ENCODE results near the gene DCAF8.

DNA sequence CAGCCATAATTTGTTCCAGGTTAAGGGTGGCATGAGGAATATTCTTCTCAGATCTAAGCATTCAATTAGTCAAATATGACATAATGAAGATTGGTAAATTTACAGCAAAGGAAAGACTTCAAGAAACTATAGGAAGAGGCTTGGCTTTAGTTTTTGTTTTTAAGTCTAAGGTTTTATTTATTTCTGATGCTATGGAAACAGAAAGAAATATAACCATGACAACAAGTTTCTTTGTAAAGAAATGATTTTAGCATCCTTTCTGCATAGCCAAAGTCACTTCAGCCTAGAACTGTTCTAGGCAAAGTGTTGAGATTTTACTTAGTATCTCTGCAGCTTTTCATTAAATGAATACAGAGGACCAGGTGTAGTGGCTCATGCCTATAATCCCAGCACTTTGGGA lies 29.4 kb downstream of the DCAF8 start:
- TF ChIP-seq, protein P1, sequence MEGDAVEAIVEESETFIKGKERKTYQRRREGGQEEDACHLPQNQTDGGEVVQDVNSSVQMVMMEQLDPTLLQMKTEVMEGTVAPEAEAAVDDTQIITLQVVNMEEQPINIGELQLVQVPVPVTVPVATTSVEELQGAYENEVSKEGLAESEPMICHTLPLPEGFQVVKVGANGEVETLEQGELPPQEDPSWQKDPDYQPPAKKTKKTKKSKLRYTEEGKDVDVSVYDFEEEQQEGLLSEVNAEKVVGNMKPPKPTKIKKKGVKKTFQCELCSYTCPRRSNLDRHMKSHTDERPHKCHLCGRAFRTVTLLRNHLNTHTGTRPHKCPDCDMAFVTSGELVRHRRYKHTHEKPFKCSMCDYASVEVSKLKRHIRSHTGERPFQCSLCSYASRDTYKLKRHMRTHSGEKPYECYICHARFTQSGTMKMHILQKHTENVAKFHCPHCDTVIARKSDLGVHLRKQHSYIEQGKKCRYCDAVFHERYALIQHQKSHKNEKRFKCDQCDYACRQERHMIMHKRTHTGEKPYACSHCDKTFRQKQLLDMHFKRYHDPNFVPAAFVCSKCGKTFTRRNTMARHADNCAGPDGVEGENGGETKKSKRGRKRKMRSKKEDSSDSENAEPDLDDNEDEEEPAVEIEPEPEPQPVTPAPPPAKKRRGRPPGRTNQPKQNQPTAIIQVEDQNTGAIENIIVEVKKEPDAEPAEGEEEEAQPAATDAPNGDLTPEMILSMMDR (IDR thresholded peaks at IDR 0.05) = no peak
- TF ChIP-seq POLR2A (IDR thresholded peaks at IDR 0.05) = no peak
